NCI-H1048 (cell line): ENCODE results near the gene RPS21.

Source experiments
- DNase-seq: peaks from one replicate; lab custom pipeline; 2025; lab: John Stamatoyannopoulos, UW

The RPS21 gene

GRCh38 chr20:62354031-62354808 lies 32.7 kb upstream of the RPS21 start:
- DNase-seq: no peak

DNA sequence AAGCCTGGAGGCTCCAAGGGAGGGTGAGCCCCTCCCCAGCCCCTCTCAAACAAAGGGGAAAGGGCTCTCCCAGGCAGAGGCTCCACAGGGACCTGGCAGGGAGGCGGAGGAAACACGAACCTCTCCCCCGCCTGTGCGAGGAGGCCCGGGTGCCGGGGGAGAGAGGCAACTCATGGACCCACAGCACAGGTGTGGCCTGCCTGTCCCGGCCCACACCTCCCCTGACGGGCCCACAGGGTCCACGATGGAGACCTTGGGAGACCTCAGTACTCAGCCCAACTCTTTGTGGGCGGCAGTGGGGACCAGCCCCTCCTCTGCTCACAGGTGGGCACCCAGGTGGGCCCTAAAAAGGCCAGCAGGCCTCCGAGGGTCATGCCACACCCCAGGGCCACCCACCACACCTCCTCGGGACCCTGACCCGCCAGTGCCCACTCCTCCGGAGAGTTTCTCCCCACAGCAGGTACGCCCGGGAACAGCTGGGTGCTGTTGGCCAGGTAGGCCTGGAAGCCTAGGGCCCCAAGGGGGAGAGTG lies 32.0 kb upstream of the RPS21 start:
- no peak for DNase-seq

DNA sequence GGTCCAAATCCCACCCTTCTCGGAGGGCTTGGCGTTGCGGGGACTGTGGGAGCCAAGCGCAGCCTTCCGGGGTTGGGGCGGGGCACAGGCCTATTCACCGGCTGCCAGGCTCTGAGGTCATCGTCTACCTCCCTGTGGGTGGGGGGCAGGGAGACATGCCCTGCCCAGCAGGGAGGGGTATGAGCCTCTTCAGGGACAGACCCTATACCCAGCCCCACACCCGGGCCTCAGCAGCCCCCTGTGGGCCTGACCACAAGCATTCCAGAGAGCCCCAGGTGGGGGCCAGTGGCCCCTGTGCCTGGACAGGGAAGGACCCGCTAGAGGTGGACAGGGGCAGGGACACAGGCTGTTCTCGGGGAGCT lies 31.4 kb upstream of the RPS21 start:
- DNase-seq: no peak

GRCh38 chr20:62355878-62356588 lies 30.9 kb upstream of the RPS21 start:
- no peak for DNase-seq

GRCh38 chr20:62356589-62357186 lies 30.2 kb upstream of the RPS21 start:
- no peak for DNase-seq

DNA sequence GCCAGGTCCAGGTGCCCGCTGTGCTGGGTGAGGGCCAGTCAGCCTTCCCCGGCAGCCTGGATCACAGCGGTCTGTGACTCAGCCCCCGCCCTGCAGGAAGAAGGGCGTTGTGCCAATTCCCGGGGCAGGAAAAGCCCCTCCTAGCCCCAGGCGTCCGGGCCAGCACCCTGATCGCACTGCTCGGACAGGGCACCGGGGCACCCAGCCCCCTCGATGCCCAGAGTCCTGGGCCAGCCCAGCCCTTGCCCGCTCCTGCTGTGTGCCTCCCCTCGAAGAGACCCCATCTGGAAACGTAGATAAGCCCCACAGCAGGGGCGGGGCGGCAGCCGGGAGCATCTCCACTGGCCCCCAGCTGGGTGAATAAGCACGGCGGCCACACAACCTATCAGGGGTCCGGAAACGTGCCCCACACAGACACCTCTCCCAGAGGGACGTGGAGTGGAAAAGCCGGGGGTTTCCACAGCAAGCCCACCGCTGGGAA lies 29.7 kb upstream of the RPS21 start:
- DNase-seq: no peak

GRCh38 chr20:62357681-62358080 lies 29.2 kb upstream of the RPS21 start:
- no peak for DNase-seq

- DNase-seq: no peak
Observed at GRCh38 chr20:62358171-62359042, 28.5 kb upstream of the RPS21 start.

DNA sequence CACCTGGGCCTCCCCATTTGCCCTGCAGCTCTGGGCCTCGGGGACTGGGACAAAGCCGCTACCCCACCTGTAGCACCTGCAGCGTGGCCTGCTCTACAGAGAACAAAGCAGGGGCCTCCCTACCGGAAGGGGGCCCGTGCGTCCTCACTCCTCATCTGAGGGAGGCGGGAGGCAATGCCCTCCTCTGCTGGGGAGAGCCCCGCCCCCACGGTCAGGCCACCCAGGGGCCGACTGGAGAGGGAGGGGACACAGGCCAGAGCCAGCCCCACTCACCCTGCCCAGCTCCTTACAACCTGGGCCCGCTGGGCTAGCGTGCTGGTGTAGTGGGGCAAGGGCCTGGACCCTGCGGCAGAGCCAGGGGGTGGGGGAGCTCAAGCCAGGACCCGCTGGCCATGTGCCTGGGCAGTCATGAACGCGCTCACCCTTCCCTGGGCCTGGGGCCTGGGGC lies 27.8 kb upstream of the RPS21 start:
- DNase-seq: no peak

GRCh38 chr20:62359491-62360121 lies 27.3 kb upstream of the RPS21 start:
- no peak for DNase-seq

DNA sequence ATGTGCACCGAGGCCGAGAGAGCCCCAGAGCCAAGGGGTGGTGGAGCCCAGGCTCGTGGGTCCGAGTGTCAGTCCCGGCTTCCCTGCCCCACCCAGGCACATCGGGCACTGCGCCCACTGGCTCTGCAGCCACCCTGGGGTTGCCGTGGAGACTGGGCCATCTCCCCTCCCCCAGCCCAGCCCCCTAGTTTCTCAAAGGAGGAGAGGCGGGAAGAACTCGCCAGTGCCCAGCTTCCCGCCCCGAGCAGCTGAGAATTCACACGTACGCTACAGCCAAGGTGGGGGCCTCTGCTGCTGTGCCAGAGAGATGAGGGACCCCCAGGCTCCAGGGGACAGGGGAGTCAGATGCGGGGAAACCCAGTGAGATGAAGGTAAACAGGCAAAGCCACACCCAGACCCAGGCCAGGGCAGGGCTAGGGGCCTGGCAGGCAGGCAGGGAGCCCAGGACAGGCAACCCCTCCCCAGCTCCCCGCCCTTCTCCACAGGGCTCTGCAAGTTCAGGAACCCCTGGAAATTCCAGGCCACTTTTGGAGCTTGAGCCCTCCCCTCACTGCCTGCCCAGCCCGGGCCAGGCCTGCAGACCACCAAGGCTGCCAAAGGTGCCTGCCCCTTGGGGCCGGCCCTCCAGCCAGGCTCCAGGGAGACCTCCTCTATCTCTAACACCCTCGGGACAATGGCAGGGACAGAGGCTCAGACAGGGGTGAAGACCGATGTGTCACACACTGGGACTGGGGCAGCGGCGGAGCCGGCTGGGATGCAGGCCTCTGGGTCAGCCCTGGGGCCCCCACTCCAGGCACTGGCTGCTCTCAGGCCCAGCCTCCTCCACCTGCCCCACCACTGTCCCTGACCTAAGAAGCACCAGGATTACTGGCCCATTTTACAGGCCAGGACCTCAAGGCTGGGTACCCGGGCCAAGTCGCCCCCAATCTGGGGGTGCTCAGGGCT lies 25.8 kb upstream of the RPS21 start:
- no peak for DNase-seq

- no peak for DNase-seq
Observed at GRCh38 chr20:62361799-62362589, 24.9 kb upstream of the RPS21 start.

GRCh38 chr20:62362590-62362940 lies 24.3 kb upstream of the RPS21 start:
- no peak for DNase-seq

DNA sequence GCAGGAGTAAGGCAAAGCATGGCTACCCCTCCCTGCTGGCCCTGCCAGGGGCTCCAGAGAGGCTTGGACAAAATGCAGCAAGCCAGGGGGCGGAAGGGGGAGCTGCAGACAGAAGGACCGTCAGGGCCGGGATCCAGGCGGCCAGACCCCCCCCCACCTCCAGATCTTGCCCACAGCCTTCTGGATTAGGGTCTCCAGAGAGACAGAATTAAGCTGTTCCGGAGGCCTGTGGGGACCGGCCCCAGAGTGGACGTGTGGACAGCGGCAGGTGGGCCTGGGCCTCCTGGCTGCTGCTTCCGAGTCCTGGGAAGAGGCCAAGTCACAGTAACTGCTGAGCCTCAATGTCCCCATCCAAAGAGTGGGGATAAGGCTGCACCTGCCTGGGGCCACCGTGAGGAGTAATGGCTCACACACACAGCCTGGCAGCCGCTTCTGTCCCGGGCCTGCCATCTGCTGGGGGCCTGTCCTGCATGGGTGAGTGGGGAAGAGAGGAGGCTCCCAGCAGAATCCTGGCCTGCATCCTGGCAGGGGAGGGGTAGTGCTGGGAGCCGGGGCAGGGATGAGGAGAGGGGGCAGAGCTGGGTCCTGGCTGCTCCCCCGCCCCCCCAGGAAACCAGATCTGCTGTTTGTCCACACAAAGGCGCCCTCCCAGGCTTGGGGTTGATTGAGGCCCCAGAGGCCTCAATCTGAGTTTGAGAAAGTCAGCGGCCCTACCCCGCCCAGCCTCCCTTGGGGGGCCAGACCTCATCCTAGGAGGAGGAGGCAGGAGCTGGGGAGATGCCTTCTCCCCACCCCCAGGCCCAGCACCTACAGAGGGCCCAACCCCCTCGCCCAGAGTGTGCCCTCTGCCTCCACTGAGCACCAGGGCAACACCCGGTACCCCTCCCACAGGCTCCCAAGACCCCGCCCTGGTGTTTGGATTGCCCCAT lies 23.6 kb upstream of the RPS21 start:
- no peak for DNase-seq

- DNase-seq: no peak
Observed at GRCh38 chr20:62363920-62364851, 22.7 kb upstream of the RPS21 start.

- no peak for DNase-seq
Observed at GRCh38 chr20:62364911-62365736, 21.8 kb upstream of the RPS21 start.
